ENCODE measurements around the gene CEACAM21. TPM values are rescaled to one million over a fixed set of nuclear protein-coding genes. Genes with fewer than 3 reads are reported as not detected.

CEACAM21 gene
- total and polyA plus RNA-seq, 3 donors from 2014 or later, result 0.71 to 3.6 (median 1.3) TPM

DNA sequence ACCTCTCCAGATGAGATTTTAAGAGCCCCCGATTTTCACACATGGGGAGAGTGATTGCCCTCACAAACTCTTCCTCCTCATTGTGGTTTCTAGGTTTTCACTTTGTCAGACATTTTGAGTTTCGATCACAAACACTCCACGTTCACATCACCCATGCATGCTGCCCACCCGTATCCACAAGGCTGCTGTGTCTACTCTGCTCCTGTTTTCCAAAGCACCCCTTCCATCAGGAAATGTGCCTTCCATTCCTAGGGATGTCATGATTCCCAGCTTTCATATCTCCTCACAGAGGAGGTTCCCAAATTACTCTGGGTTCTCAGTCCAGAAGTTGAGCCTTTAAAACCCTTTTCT is 45.8 kb upstream of the CEACAM21 start:
- Histone ChIP-seq H3K9me3 (no peaks in the 10 kb centered on the region), H3K36me3 (ENCODE audit: low read depth, missing control alignments) (no peaks in the 10 kb centered on the region), H3K4me3 (no peak overlapping the region), H3K27ac (no peak overlapping the region), H3K27me3 (no peaks in the 10 kb centered on the region), H3K4me1 (no peaks in the 10 kb centered on the region)
- no peak for TF ChIP-seq POLR2A (IDR thresholded peaks at IDR 0.05)
- TF ChIP-seq, protein P1, sequence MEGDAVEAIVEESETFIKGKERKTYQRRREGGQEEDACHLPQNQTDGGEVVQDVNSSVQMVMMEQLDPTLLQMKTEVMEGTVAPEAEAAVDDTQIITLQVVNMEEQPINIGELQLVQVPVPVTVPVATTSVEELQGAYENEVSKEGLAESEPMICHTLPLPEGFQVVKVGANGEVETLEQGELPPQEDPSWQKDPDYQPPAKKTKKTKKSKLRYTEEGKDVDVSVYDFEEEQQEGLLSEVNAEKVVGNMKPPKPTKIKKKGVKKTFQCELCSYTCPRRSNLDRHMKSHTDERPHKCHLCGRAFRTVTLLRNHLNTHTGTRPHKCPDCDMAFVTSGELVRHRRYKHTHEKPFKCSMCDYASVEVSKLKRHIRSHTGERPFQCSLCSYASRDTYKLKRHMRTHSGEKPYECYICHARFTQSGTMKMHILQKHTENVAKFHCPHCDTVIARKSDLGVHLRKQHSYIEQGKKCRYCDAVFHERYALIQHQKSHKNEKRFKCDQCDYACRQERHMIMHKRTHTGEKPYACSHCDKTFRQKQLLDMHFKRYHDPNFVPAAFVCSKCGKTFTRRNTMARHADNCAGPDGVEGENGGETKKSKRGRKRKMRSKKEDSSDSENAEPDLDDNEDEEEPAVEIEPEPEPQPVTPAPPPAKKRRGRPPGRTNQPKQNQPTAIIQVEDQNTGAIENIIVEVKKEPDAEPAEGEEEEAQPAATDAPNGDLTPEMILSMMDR (IDR thresholded peaks at IDR 0.05), result no peak
- intact Hi-C loops (cut with DNase I; ENCODE audit: low total_unique reads), result no loop called here
- DNase-seq, result no peak
- 55 to 80% methylated on average over 4 of the region's 4 CpGs for WGBS, 2 donors

DNA sequence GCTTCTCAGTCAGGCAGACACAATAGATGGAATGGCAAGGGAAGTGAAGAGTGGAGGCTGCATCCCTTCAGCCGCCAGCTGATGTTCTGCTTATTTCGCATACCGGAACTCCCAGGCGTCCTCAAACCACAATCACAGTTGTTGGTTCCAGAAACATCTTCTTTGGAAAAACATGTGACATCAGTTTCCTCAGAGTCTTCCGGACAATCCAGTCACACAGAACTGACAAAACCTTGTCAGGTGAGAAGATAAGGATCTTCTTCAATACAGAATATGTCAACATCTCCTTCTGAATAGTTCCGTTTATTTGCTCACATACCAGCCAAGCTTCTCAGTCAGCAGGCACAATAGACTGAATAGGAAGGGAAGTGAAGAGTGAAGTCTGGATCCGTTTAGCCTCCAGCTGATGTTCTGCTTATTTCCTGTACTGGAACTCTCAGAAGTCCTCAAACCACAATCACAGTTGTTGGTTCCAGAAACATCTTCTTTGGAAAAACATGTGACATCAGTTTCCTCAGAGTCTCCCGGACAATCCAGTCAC is 45.1 kb upstream of the CEACAM21 start:
- intact Hi-C loops (cut with DNase I; ENCODE audit: low total_unique reads), result no loop called here
- DNase-seq, result no peak

DNA sequence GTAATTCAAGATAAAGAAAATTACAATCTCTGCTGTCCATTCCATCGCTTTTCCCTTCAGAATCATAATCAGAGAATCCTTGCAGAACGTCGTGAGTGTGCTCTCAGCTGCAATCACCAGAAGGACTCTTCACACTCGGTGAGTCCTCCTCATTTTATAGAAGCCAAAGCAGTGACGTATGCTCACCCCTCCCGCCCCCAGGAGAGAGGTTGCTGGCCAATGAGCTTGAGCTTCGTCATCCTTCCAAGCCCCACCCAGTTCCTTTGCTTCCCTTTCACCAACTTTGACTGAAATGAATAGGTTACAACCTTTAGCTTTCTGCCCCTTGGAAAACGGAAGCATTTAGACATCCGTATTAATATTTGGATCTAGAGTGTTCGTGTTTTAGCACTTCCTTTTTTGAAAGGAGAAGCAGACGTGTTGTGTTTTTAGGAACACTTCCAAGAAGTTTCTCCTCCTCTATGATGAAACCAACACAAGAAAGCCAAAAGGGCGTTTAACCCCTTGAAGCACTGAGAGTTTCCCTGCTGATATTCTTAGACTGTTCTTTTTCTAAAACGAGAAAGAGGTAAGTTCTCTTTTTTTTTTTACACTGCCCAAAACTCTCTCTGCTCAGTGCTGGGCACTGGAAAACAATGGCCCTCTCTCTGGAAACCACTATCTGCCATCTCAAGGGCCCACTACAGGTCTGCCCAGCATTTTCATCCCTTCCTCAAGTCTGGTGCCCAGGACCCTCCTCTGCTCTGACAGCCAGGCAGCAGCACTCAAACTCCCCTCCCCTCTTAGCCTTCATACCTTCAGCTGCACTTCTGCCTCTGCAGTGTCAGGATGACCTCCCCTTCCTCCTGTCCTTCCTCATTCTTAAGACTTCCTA is 44.3 kb upstream of the CEACAM21 start:
- no peaks in the 10 kb centered on the region for H3K27me3 ChIP-seq
- H3K9me3 ChIP-seq, result no peaks in the 10 kb centered on the region
- DNase-seq, result peak; percentile 64
- H3K4me3 ChIP-seq, result no peak overlapping the region
- no peak for TF ChIP-seq POLR2A (IDR thresholded peaks at IDR 0.05)
- TF ChIP-seq, protein P1 (IDR thresholded peaks at IDR 0.05), result no peak
- no peaks in the 10 kb centered on the region for H3K4me1 ChIP-seq
- intact Hi-C loops (cut with DNase I; ENCODE audit: low total_unique reads), result no loop called here
- WGBS, 2 donors, result 18 to 28% methylated on average over 13 of the region's 13 CpGs
- no peaks in the 10 kb centered on the region for H3K36me3 ChIP-seq (ENCODE audit: low read depth, missing control alignments)
- H3K27ac ChIP-seq, result peak overlapping the region in 1 of 2 donors; percentile 55

More for the DNA sequence above, 45.1 kb upstream of the CEACAM21 start:
- WGBS, 2 donors, result 43 to 57% methylated on average over 8 of the region's 8 CpGs
- Histone ChIP-seq H3K4me3 (no peak overlapping the region), H3K9me3 (no peaks in the 10 kb centered on the region), H3K36me3 (ENCODE audit: low read depth, missing control alignments) (no peaks in the 10 kb centered on the region), H3K4me1 (no peaks in the 10 kb centered on the region), H3K27ac (peak overlapping the region in 1 of 2 donors; percentile 55), H3K27me3 (no peaks in the 10 kb centered on the region)
- TF ChIP-seq POLR2A (IDR thresholded peaks at IDR 0.05), result no peak
- TF ChIP-seq, protein P1 (IDR thresholded peaks at IDR 0.05), result no peak

DNA sequence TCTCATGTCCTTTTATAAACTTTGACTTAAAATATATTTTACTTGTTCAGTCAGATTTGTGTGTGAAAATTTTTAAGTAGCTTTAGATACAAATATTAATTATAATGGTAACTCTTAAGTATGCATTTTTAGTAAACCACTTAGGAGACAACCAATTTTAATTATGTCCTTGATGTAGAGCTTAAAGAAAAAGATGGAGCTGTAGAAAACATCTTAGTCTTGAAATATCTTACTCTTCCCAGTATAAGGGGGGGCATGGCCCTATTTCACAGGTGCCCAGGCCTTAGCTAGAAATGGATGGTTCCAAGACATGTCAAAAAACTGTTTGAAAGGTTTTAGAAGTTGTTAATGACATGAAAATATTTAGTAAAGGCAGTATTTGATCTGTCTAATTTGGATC is 43.4 kb upstream of the CEACAM21 start:
- Histone ChIP-seq H3K36me3 (ENCODE audit: low read depth, missing control alignments) (no peaks in the 10 kb centered on the region), H3K9me3 (no peaks in the 10 kb centered on the region), H3K4me3 (no peak overlapping the region), H3K4me1 (no peaks in the 10 kb centered on the region), H3K27me3 (no peaks in the 10 kb centered on the region), H3K27ac (no peak overlapping the region)
- intact Hi-C loops (cut with DNase I; ENCODE audit: low total_unique reads), result no loop called here
- no peak for DNase-seq
- TF ChIP-seq, protein P1 (IDR thresholded peaks at IDR 0.05), result no peak
- TF ChIP-seq POLR2A (IDR thresholded peaks at IDR 0.05), result no peak

Measured in testis (tissue), 3 donors.